ENCODE measurements around the gene EN1.

Gene EN1

DNA sequence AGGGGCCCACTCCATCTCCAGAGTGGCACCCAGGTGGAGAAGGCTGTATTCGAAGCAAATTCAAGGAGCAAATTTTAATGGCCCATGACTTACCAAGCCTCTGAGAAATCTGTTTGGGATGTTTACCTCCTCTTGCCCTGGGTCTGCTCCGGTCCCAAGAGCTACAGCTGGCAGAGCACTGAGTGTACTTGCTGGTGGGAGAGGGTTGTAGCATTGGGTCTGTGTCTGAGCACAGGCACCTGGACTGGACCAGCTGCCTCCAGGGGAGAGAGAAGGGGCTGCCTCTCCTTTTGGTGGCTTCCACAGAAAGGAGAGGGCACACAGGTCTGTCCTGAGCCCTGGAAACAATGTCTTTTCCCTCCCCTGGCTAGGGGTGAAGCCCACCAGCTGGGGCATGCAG is 9.8 kb downstream of the EN1 start:
- Histone ChIP-seq H3K27me3 (ENCODE audit: insufficient read depth, low read length, poor library complexity, severe bottlenecking) (no peaks in the 10 kb centered on the region), H3K4me3 (ENCODE audit: low read length, poor library complexity, severe bottlenecking) (no peak overlapping the region), H3K36me3 (ENCODE audit: insufficient read depth, low read length) (no peaks in the 10 kb centered on the region), H3K9ac (ENCODE audit: low read depth, low read length, poor library complexity, severe bottlenecking) (no peak overlapping the region), H3K79me2 (ENCODE audit: insufficient read depth, low read length) (no peaks in the 10 kb centered on the region), H3K4me2 (ENCODE audit: low read depth, low read length, poor library complexity, severe bottlenecking) (no peak overlapping the region), H3K9me3 (ENCODE audit: insufficient read depth, low read depth, low read length) (no peaks in the 10 kb centered on the region; the same call in 1 of the 2 replicates), H3K4me1 (ENCODE audit: insufficient read depth, low read length, poor library complexity, severe bottlenecking) (no peaks in the 10 kb centered on the region), H3K9me2 (replicated peaks; ENCODE audit: low read depth, low read length) (no peaks in the 10 kb centered on the region), H3F3A (ENCODE audit: low read depth) (no peaks in the 10 kb centered on the region), H4K20me1 (ENCODE audit: insufficient read depth, low read length, poor library complexity, severe bottlenecking) (no peaks in the 10 kb centered on the region), H2AFZ (ENCODE audit: low read length) (no peak overlapping the region)
- TF ChIP-seq, protein P1, sequence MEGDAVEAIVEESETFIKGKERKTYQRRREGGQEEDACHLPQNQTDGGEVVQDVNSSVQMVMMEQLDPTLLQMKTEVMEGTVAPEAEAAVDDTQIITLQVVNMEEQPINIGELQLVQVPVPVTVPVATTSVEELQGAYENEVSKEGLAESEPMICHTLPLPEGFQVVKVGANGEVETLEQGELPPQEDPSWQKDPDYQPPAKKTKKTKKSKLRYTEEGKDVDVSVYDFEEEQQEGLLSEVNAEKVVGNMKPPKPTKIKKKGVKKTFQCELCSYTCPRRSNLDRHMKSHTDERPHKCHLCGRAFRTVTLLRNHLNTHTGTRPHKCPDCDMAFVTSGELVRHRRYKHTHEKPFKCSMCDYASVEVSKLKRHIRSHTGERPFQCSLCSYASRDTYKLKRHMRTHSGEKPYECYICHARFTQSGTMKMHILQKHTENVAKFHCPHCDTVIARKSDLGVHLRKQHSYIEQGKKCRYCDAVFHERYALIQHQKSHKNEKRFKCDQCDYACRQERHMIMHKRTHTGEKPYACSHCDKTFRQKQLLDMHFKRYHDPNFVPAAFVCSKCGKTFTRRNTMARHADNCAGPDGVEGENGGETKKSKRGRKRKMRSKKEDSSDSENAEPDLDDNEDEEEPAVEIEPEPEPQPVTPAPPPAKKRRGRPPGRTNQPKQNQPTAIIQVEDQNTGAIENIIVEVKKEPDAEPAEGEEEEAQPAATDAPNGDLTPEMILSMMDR (conservative IDR thresholded peaks at IDR 0.05; ENCODE audit: low read length) = no peak
- no peak for TF ChIP-seq EZH2phosphoT487 (IDR thresholded peaks at IDR 0.05; ENCODE audit: borderline replicate concordance)

DNA sequence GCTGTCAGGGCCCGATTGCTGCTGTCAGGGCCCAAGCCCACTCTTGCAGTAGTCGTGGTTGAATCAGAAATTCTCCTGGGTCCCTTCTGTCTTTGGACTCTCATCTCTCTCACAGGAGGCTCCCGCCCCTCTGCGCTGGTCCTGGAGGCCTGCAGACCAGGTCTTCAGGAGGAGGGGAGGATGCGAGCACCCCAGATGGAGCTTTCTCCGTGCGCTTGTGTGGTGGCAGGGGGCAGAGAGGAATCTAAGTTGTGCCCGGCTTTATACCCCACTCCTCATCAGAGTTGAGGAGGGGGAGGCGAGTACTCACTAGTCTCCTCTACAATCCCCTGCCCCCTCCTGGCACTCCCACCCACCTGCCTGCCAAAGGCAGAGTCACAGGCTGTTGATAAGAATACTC is 10.4 kb downstream of the EN1 start:
- Histone ChIP-seq H3F3A (ENCODE audit: low read depth) (no peaks in the 10 kb centered on the region), H3K9me3 (ENCODE audit: insufficient read depth, low read depth, low read length) (no peaks in the 10 kb centered on the region; the same call in 1 of the 2 replicates), H3K4me2 (ENCODE audit: low read depth, low read length, poor library complexity, severe bottlenecking) (no peak overlapping the region), H3K36me3 (ENCODE audit: insufficient read depth, low read length) (no peaks in the 10 kb centered on the region), H2AFZ (ENCODE audit: low read length) (no peak overlapping the region), H3K4me3 (ENCODE audit: low read length, poor library complexity, severe bottlenecking) (no peak overlapping the region), H3K9ac (ENCODE audit: low read depth, low read length, poor library complexity, severe bottlenecking) (no peak overlapping the region), H3K4me1 (ENCODE audit: insufficient read depth, low read length, poor library complexity, severe bottlenecking) (no peaks in the 10 kb centered on the region), H3K9me2 (replicated peaks; ENCODE audit: low read depth, low read length) (no peaks in the 10 kb centered on the region), H4K20me1 (ENCODE audit: insufficient read depth, low read length, poor library complexity, severe bottlenecking) (no peaks in the 10 kb centered on the region), H3K79me2 (ENCODE audit: insufficient read depth, low read length) (no peaks in the 10 kb centered on the region), H3K27me3 (ENCODE audit: insufficient read depth, low read length, poor library complexity, severe bottlenecking) (no peaks in the 10 kb centered on the region)
- TF ChIP-seq, protein P1 (conservative IDR thresholded peaks at IDR 0.05; ENCODE audit: low read length) = no peak
- TF ChIP-seq EZH2phosphoT487 (IDR thresholded peaks at IDR 0.05; ENCODE audit: borderline replicate concordance) = no peak

DNA sequence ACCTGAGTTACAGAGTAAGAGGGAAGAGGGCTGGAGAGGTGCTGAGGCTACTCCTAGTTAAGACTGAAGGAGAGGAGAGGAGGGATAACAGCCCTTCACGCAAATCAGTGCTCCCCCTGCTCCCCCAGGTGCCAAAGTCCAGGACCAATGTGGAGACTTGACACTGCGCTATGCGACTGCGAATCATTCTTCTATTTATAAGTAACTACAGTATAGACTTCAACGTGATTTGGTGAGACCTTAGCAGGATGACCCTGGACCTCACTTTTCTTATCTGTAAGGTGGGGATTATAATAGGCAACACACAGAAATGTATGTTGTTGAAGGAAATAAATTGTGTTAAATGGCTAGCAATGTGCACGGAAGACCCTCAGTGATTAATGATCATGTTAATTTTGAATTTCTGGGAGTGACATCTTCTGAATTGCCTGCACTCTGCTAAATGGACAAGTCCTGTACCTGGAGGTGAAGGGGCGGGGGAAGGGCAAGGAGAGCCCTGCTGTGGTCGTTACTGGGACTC is 11.0 kb downstream of the EN1 start:
- Histone ChIP-seq H3K4me3 (ENCODE audit: low read length, poor library complexity, severe bottlenecking) (no peak overlapping the region), H3K9me3 (ENCODE audit: insufficient read depth, low read depth, low read length) (no peaks in the 10 kb centered on the region; the same call in 1 of the 2 replicates), H3K79me2 (ENCODE audit: insufficient read depth, low read length) (no peaks in the 10 kb centered on the region), H3K4me2 (ENCODE audit: low read depth, low read length, poor library complexity, severe bottlenecking) (no peak overlapping the region), H3F3A (ENCODE audit: low read depth) (no peaks in the 10 kb centered on the region), H4K20me1 (ENCODE audit: insufficient read depth, low read length, poor library complexity, severe bottlenecking) (no peaks in the 10 kb centered on the region), H3K9me2 (replicated peaks; ENCODE audit: low read depth, low read length) (no peaks in the 10 kb centered on the region), H3K36me3 (ENCODE audit: insufficient read depth, low read length) (no peaks in the 10 kb centered on the region), H3K9ac (ENCODE audit: low read depth, low read length, poor library complexity, severe bottlenecking) (no peak overlapping the region), H3K4me1 (ENCODE audit: insufficient read depth, low read length, poor library complexity, severe bottlenecking) (no peaks in the 10 kb centered on the region), H2AFZ (ENCODE audit: low read length) (no peak overlapping the region), H3K27me3 (ENCODE audit: insufficient read depth, low read length, poor library complexity, severe bottlenecking) (no peaks in the 10 kb centered on the region)
- TF ChIP-seq EZH2phosphoT487 (IDR thresholded peaks at IDR 0.05; ENCODE audit: borderline replicate concordance) = no peak
- TF ChIP-seq, protein P1 (conservative IDR thresholded peaks at IDR 0.05; ENCODE audit: low read length) = no peak

Data from Loucy (cell line).